GM23338 (cell line): ENCODE results near the gene ZSCAN2.

Source experiments
- CREB1 ChIP-seq: fragments of 250-450 bp; sonication (Bioruptor Pico); IDR thresholded peaks from 2 replicates; pipeline ENCODE4 v1.5.0; 2020; ENCODE audit warnings: low read depth, mild to moderate bottlenecking, moderate library complexity
- CTCF ChIP-seq, 2 experiments: fragments of 200-600 bp in 1 of 2; sonication (generic) in 1 of 2; conservative IDR thresholded peaks; 2 replicates each; pipeline versions ENCODE4 v1.5.1 to v1.6.1; 2016 to 2017; ENCODE audit warnings: antibody characterized with exemption in 2 of 2, low read depth in 2 of 2, mild to moderate bottlenecking in 2 of 2, moderate library complexity in 1 of 2
- ETS1 ChIP-seq: IDR thresholded peaks from 2 replicates; pipeline ENCODE4 v1.6.1; 2016; ENCODE audit warnings: antibody characterized with exemption
- EZH2 ChIP-seq: fragments of 200-600 bp; sonication (generic); IDR thresholded peaks from one replicate; pipeline ENCODE4 v1.8.0; 2017; ENCODE audit warnings: antibody characterized with exemption, mild to moderate bottlenecking, low read depth; ENCODE audit not compliant: unreplicated experiment
- EZH2phosphoT487 ChIP-seq: fragments of 200-600 bp; sonication (generic); IDR thresholded peaks from one replicate; pipeline ENCODE4 v1.8.1; 2018; ENCODE audit warnings: antibody characterized with exemption; ENCODE audit not compliant: unreplicated experiment
- JUNB ChIP-seq: IDR thresholded peaks from one replicate; pipeline ENCODE4 v1.6.1; 2016; ENCODE audit warnings: antibody characterized with exemption; ENCODE audit not compliant: unreplicated experiment
- NANOG ChIP-seq: IDR thresholded peaks from 2 replicates; pipeline ENCODE4 v1.6.1; 2016; ENCODE audit warnings: antibody characterized with exemption, borderline replicate concordance
- POLR2AphosphoS5 ChIP-seq: IDR thresholded peaks from 2 replicates; pipeline ENCODE4 v1.6.1; 2016; ENCODE audit warnings: antibody characterized with exemption, low read depth
- REST ChIP-seq: IDR thresholded peaks from one replicate; pipeline ENCODE4 v1.6.1; 2018; ENCODE audit warnings: antibody characterized with exemption; ENCODE audit not compliant: unreplicated experiment
- STAT1 ChIP-seq: IDR thresholded peaks from one replicate; pipeline ENCODE4 v1.6.1; 2016; ENCODE audit warnings: antibody characterized with exemption; ENCODE audit not compliant: unreplicated experiment
- ZNF331 ChIP-seq: fragments of 250-450 bp; sonication (Bioruptor Pico); IDR thresholded peaks from 2 replicates; pipeline ENCODE4 v1.5.0; 2020; ENCODE audit warnings: low read depth, mild to moderate bottlenecking, moderate library complexity

- TF ChIP-seq CTCF (conservative IDR thresholded peaks at IDR 0.05; ENCODE audit: low read depth in 2 of 2) (no peak), EZH2phosphoT487 (no peak), POLR2AphosphoS5 (peak; percentile 80), REST (no peak), NANOG (no peak), ZNF331 (CRISPR knock-in tag) (no peak), EZH2 (no peak), JUNB (no peak), ETS1 (peak; percentile 62), STAT1 (no peak), CREB1 (CRISPR knock-in tag) (peak; percentile 4; the same call in 1 of the 2 replicates)
These were observed at the start of gene ZSCAN2 for GRCh38 chr15:84600687-84601554.
